NCI-H524 treated with DMSO at 0.1 percent for 48 hours (cell line): ENCODE results near the gene TIGD4.
"Not testable (repeated sequence)": the region's sequence is repeated elsewhere in the genome, so short reads cannot be mapped to it uniquely, and the experiment has no call there.

ENCODE experiments used
- DNase-seq: peaks from one replicate; lab custom pipeline; 2025; lab: John Stamatoyannopoulos, UW

The TIGD4 gene

DNA sequence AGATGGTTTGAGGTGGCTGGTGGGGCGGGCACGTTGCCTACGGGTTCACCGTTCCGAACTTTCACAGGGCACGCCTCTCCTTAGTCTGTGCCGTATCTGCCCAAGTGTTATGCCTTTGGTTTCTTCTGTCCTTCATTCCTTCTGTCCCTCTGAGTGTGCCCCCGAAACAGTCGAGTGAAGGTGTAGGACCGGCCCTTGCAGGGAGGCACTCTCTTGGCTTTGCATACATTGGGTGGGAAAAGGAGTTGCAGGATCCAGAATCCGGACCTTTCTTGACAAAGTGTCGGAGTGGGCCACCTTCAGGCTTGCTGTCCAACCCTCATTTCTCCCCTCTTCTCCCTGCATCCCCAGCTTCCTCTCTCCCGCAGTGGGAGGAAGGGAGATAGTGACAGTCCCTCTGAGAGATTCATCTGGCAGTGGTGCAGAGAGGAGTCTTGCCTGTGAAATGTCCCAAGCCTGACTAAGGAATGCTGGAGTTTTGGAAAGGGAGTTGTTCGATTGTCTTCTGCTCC is 793 bp upstream of the TIGD4 start:
- no peak for DNase-seq

DNA sequence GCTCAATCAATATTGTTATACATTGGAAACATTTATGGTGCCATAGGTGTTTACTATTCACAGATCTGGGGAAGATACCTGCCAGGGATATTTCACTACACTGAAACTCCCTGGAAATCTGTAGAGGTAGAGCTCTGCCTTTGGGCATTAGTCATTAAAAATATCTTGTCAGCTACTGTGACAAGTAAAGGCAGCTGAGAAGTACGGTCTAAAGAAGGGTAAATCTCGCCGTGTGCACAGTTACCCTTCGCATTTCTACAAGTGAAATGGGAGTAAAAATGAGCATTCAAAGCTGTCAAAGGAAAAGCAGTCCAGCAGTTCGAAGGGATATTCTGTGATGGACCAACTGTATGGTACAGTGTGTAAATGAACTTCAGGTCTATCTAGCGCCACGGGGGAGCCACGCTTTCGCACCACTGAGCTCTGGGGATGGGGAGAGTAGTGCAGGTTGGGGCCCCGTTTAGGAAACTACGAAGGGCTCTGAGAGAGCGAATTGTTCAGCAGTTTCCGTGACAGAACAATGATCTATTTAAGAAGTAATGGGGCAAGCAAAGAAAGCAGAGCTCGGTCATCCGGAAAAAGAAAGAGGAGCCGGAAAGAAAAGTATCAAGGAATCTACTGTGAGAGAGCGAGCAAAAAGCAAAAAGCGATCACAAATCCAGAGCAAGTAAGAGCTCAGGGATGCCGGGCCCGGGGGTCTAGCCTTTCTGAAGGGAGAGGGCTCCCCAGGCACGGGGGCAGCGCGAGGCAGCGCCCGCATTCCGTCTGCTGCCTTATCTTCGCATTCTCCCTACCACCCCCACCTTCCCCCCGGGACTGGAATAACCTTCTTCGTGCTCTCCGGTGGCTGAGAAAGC is 646 bp downstream of the TIGD4 start:
- DNase-seq, result no peak

DNA sequence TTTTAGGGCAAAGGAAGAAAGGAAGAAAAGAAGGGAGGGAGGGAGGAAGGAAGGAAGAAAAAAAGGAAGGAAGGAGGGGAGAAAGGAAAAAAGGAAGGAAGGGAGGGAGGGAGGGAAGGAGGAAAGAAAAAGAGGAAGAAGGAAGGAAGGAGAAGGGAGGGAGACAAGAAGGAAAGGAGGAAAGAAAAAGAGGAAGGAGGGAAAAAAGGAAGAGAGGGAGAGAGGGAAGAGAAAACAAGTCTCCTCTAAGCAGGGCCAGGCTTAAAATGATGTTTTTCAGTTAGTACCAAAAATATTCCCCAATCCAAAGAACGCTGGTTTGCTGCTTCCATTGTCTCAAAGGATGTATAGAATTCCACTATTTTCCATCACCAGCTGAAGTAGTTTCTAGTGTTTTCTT is 2.0 kb downstream of the TIGD4 start:
- no peak for DNase-seq

GRCh38 chr4:152776352-152776751 is 3.2 kb downstream of the TIGD4 start:
- DNase-seq, result no peak

- DNase-seq, result no peak
Observed at GRCh38 chr4:152773953-152774352, 5.6 kb downstream of the TIGD4 start.

DNA sequence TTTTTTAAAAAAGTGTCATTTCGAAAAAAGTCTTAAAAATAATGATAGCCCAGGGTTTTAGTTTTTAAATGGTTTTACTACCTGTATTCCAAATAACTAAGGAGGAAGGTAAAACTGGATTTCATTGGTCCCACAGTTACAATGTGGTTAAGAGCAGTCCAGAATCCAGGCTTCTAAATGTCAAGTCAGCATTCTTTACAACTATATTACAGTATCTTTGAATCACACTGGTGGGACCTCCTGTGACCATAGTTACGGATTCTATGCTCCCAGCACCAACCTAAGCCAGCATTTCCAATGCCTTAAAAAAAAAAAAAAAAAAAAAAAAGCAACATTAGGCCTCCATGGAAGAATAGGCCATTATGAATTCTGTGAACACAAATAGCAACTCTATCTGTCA is 6.2 kb downstream of the TIGD4 start:
- DNase-seq, result no peak

DNA sequence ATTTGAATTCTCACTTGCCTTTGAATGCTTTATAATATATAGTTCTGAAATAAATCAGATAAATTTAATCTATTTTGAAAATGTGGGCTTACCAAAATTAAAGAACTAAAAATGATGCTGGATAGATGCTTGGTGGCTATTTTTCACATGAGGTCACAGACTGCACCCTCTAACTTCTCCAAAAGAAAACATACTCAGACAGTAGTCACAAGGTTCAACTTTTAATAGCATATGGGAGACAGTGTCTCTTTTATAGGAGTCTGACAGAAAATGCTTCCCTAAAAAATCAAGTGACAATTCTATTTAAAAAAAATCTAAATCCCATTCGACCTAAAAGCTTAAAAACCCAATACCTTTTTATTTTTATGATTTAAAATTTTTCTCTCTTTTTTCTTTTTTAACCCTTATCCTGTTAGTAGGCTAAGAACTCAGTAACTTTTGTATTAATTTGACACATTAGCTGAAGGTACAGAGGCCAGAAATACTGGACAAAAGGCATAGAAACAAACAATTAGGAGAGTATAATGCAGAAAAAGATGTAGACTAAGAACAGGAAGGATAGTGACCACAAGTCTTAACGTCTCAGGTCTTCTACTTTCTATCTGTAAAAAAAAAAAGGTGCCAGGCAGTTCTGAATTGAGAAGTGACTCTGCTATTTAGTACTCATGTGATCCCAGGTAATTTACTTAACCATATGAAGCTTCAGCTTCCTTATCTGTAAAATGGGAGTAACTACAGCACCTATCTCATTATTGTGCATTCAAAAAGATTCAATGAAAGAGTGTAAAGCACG is 7.6 kb downstream of the TIGD4 start:
- DNase-seq, result no peak

GRCh38 chr4:152765069-152765737 is 14.3 kb downstream of the TIGD4 start:
- DNase-seq, result not testable (repeated sequence)

DNA sequence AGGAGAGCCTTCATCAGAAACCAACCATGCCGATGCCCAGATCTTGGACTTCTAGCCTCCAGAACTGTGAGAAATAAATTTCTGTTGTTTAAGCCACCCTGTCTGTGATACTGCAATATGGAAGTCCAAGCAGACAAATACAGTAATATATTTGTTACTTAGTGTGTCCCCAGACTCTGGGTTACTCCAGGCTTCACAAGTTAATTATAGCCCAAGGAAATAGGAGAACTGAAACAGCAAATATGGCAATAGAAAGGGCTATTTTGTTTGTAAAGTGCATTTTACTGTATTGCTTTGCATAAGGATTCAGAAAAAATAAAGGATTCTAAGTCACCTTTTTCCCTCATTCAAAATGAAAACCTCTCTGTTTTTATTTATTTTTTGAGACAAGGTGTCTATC is 15.7 kb downstream of the TIGD4 start:
- DNase-seq, result no peak

DNA sequence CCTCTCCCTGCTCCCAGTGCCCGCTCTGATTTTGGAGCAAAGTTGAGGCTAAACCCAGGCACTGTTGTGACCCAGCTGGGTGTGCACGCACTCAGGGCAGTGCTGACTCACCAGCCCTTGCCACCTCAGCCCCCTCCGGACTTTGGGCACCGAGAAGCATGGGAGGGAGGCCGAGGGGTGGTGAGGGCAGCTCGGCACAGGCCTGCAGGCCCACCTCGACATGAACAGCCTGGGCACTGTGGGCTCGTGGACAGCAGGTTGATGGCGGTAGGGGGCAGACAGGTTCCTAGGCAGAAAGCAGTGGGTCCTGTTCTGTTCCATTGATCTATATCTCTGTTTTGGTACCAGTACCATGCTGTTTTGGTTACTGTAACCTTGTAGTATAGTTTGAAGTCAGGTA is 30.9 kb downstream of the TIGD4 start:
- DNase-seq, result no peak

DNA sequence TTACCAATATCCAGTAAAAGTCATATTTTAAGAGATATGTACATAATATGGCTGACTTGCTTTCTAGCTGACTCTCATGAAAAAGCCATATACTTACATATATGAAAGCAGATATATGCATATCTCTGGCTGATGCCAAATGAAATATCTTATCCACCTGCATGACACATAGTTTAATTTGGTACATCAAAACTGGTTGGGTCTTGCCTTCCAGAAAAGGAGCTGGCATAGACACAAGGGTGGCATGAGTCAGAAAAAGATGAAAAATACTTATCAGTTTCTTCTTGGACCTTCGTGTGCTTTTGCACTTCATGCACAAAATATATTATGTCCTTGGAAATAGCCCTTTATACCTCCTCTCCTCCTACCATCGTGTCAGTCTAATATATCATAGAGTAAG is 32.1 kb downstream of the TIGD4 start:
- DNase-seq, result no peak

- no peak for DNase-seq
Observed at GRCh38 chr4:152738827-152739226, 40.7 kb downstream of the TIGD4 start.

DNA sequence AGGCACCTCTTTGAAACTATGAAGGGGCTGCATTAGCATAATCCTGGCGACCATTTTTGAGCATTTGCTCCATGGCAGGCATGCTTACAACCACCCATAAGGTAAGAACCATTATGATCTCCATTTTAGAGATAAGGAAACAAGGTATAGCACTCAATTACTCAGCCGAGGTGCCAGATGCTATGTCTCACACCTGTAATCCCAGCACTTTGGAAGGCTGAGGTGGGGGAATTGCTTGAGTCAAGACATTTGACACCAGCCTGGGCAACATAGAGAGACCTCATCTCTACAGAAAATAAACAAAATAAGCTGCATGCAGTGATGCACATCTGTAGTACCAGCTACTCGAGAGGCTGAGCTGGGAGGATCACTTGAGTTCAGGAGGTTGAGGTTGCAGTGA is 43.6 kb downstream of the TIGD4 start:
- no peak for DNase-seq

DNA sequence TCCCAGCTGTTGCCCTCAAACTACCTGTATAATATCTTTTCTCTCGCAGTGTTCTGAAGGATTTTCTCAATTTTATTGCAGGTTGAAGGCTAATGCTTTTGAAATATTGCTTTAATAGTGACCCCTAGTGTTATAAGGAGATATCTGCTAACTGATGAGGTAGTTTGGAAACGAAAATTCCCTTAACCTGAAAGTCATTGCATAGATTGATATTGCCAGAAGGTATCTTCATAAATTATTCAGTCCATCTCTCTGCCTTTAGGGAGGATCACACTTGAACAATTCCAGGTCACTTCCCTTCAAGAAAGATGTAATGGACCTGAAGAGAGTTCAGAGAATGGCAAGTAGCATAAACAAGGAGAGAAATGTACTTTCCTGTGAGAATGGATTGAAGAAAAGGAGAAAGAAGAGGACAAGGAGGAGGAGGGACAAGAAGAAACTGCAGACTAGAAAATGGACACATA is 44.1 kb downstream of the TIGD4 start:
- no peak for DNase-seq

- no peak for DNase-seq
Observed at GRCh38 chr4:152734699-152735050, 44.9 kb downstream of the TIGD4 start.

- DNase-seq, result no peak
Observed at GRCh38 chr4:152734015-152734698, 45.4 kb downstream of the TIGD4 start.

DNA sequence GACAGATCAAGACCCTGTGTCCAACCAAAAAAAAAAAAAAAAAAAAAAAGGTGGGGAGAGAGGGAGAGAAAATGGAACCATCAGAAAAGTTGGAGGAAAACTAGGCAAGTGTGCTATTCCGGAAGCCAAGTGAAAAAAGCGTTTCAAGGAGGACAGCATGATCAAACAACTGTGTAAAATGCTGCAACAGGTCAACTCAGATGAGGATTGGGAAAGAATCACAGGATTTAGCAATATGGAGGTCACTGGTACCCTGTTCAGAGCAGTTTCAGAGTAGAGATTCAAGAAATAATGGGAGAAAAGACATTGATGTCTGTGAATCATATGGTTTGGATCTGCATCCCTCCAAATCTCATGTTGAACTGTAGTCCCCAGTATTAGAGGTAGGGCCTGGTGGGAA is 47.5 kb downstream of the TIGD4 start:
- no peak for DNase-seq

GRCh38 chr4:152729466-152729865 is 50.1 kb downstream of the TIGD4 start:
- DNase-seq, result no peak

GRCh38 chr4:152728343-152728742 is 51.2 kb downstream of the TIGD4 start:
- DNase-seq, result no peak

GRCh38 chr4:152727784-152728183 is 51.7 kb downstream of the TIGD4 start:
- DNase-seq, result no peak

- no peak for DNase-seq
Observed at GRCh38 chr4:152724494-152724893, 55.0 kb downstream of the TIGD4 start.

GRCh38 chr4:152723236-152723635 is 56.3 kb downstream of the TIGD4 start:
- DNase-seq, result no peak
